ENCODE results near the gene NAGPA. TPM values are rescaled to one million over a fixed set of nuclear protein-coding genes. Genes with fewer than 3 reads are reported as not detected.

The NAGPA gene
- total RNA-seq, 4 donors from 2014 or later: 19.6 to 34.7 (median 26.0) TPM

- Histone ChIP-seq H3K4me3 (no peak overlapping the region), H3K4me1 (no peaks in the 10 kb centered on the region), H3K27me3 (peaks cover 0 to 19% (median 0%) of the 10 kb centered on the region in 4 donors), H3K36me3 (no peaks in the 10 kb centered on the region), H3K9me3 (no peaks in the 10 kb centered on the region), H3K27ac (no peak overlapping the region)
- DNase-seq: no peak
- intact Hi-C loops (cut with DNase I): no loop called here
- 57 to 68% methylated on average over 13 to 14 of the region's 14 CpGs for WGBS, 2 donors
- no peak for TF ChIP-seq CTCF (IDR thresholded peaks at IDR 0.05)
Measured at GRCh38 chr16:5042574-5043171, 8.9 kb upstream of the NAGPA start.

- Histone ChIP-seq H3K9me3 (no peaks in the 10 kb centered on the region), H3K27ac (no peak overlapping the region), H3K4me1 (no peaks in the 10 kb centered on the region), H3K27me3 (peaks cover 0 to 19% (median 0%) of the 10 kb centered on the region in 4 donors), H3K4me3 (no peak overlapping the region), H3K36me3 (no peaks in the 10 kb centered on the region)
- DNase-seq: no peak
- TF ChIP-seq POLR2A (IDR thresholded peaks at IDR 0.05) (no peak), CTCF (IDR thresholded peaks at IDR 0.05) (no peak)
- 49 to 63% methylated on average over 12 of the region's 12 CpGs for WGBS, 2 donors
- intact Hi-C loops (cut with DNase I): no loop called here
Measured at GRCh38 chr16:5041600-5042133, 7.9 kb upstream of the NAGPA start.

- Histone ChIP-seq H3K27ac (no peak overlapping the region), H3K9me3 (no peaks in the 10 kb centered on the region), H3K4me3 (no peak overlapping the region), H3K36me3 (no peaks in the 10 kb centered on the region), H3K27me3 (peaks cover 0 to 19% (median 0%) of the 10 kb centered on the region in 4 donors), H3K4me1 (no peaks in the 10 kb centered on the region)
- no peak for TF ChIP-seq CTCF (IDR thresholded peaks at IDR 0.05)
- no peak for TF ChIP-seq POLR2A (IDR thresholded peaks at IDR 0.05)
- intact Hi-C loops (cut with DNase I): no loop called here
- WGBS, 2 donors: 41 to 63% methylated on average over 7 of the region's 7 CpGs
- no peak for DNase-seq
Measured at GRCh38 chr16:5040451-5040850, 6.7 kb upstream of the NAGPA start.

GRCh38 chr16:5036228-5037156 lies 2.8 kb upstream of the NAGPA start:
- Histone ChIP-seq H3K27ac (no peak overlapping the region), H3K4me3 (no peak overlapping the region), H3K27me3 (peaks cover 0 to 11% (median 0%) of the 10 kb centered on the region in 4 donors), H3K4me1 (peaks cover 0 to 32% (median 14%) of the 10 kb centered on the region in 3 donors), H3K9me3 (no peaks in the 10 kb centered on the region), H3K36me3 (peaks cover 0 to under 1% (median 0%) of the 10 kb centered on the region in 3 donors)
- intact Hi-C loops (cut with DNase I): no loop called here
- 32 to 35% methylated on average over 10 to 12 of the region's 12 CpGs for WGBS, 2 donors
- no peak for DNase-seq
- no peak for TF ChIP-seq POLR2A (IDR thresholded peaks at IDR 0.05)
- TF ChIP-seq CTCF (IDR thresholded peaks at IDR 0.05): no peak

GRCh38 chr16:5035909-5036227 lies 2.1 kb upstream of the NAGPA start:
- no peak for DNase-seq
- Histone ChIP-seq H3K4me1 (peaks cover 0 to 32% (median 14%) of the 10 kb centered on the region in 3 donors), H3K27ac (no peak overlapping the region), H3K36me3 (peaks cover 0 to 5% (median 0%) of the 10 kb centered on the region in 3 donors), H3K4me3 (no peak overlapping the region), H3K9me3 (no peaks in the 10 kb centered on the region), H3K27me3 (peaks cover 0 to 5% (median 0%) of the 10 kb centered on the region in 4 donors)
- WGBS, 2 donors: 44 to 64% methylated on average over 1 of the region's 1 CpG
- intact Hi-C loops (cut with DNase I): no loop called here
- no peak for TF ChIP-seq POLR2A (IDR thresholded peaks at IDR 0.05)
- TF ChIP-seq CTCF (IDR thresholded peaks at IDR 0.05): no peak

Measured in esophagus squamous epithelium (tissue), 5 donors.